ENCODE measurements around the gene ADAMTS2.

ADAMTS2 gene

GRCh38 chr5:179275381-179275878, 69.8 kb downstream of the ADAMTS2 start:
- DNase-seq, result no peak

- DNase-seq, result no peak
Measured at GRCh38 chr5:179274321-179275315, 70.6 kb downstream of the ADAMTS2 start.

GRCh38 chr5:179273441-179274145, 71.7 kb downstream of the ADAMTS2 start:
- DNase-seq, result no peak

GRCh38 chr5:179273073-179273435, 72.2 kb downstream of the ADAMTS2 start:
- no peak for DNase-seq

- DNase-seq, result no peak
Measured at GRCh38 chr5:179272326-179273072, 72.8 kb downstream of the ADAMTS2 start.

- DNase-seq, result no peak
Measured at GRCh38 chr5:179271821-179272325, 73.4 kb downstream of the ADAMTS2 start.

GRCh38 chr5:179271428-179271734, 73.9 kb downstream of the ADAMTS2 start:
- DNase-seq, result no peak

GRCh38 chr5:179270581-179271427, 74.5 kb downstream of the ADAMTS2 start:
- DNase-seq, result no peak

- DNase-seq, result no peak
Measured at GRCh38 chr5:179269781-179270543, 75.3 kb downstream of the ADAMTS2 start.

- DNase-seq, result no peak
Measured at GRCh38 chr5:179268966-179269693, 76.1 kb downstream of the ADAMTS2 start.

GRCh38 chr5:179268399-179268952, 76.8 kb downstream of the ADAMTS2 start:
- no peak for DNase-seq

GRCh38 chr5:179267671-179268083, 77.6 kb downstream of the ADAMTS2 start:
- no peak for DNase-seq

GRCh38 chr5:179267071-179267670, 78.1 kb downstream of the ADAMTS2 start:
- DNase-seq, result no peak

- DNase-seq, result no peak
Measured at GRCh38 chr5:179266291-179267070, 78.8 kb downstream of the ADAMTS2 start.

GRCh38 chr5:179265514-179266290, 79.6 kb downstream of the ADAMTS2 start:
- no peak for DNase-seq

- DNase-seq, result no peak
Measured at GRCh38 chr5:179264783-179265513, 80.3 kb downstream of the ADAMTS2 start.

GRCh38 chr5:179264053-179264782, 81.0 kb downstream of the ADAMTS2 start:
- no peak for DNase-seq
